T-cell (primary cell): Measurements from ENCODE around the gene TBX20. TPM values are rescaled to one million over a fixed set of nuclear protein-coding genes. Genes with fewer than 3 reads are reported as not detected.

Experiments used
- ATAC-seq, 4 experiments: fragments of 200-7000 bp in 3 of 4; fragments of 150-1000 bp in 1 of 4; cut with Tn5 transposase; replicated peaks in 1 of 4; 1 replicate in 3 of 4; 2 replicates in 1 of 4; pipeline ENCODE4 v1.10.0; 2021; ENCODE audit warnings: moderate library complexity in 3 of 4, mild to moderate bottlenecking in 2 of 4, moderate number of reproducible peaks in 1 of 4
- CTCF ChIA-PET, 2 donors: fragments of 300-600 bp; sonication (Branson Sonifier 250); formaldehyde crosslinking; loops; one replicate each; lab custom pipeline; 2022; ENCODE audit warnings: antibody characterized with exemption in 2 of 2; lab: Charles Lee
- POLR2A ChIA-PET, 2 donors: fragments of 300-600 bp; sonication (Branson Sonifier 250); formaldehyde crosslinking; loops; one replicate each; lab custom pipeline; 2022; ENCODE audit warnings: antibody characterized with exemption in 2 of 2; lab: Charles Lee
- DNase-seq, 35 experiments: peaks; one replicate each; pipeline versions ENCODE4 v3.0.0 to v3.0.0-alpha.2; 2013 to 2023
- H3K27ac ChIP-seq: one replicate; pipeline ENCODE4 v1.5.1; 2013; ENCODE audit warnings: low read length
- H3K27me3 ChIP-seq, 2 experiments: replicated peaks in 1 of 2; 1 replicate in 1 of 2; 2 replicates in 1 of 2; pipeline versions ENCODE4 v1.6.1 to v1.7.0; 2013; ENCODE audit warnings: low read length in 1 of 2, mixed read lengths in 1 of 2; ENCODE audit not compliant: control insufficient read depth in 2 of 2, insufficient read depth in 2 of 2; ENCODE audit errors: extremely low read depth in 1 of 2
- H3K36me3 ChIP-seq, 2 donors: 1 replicate in 1 of 2; 2 replicates in 1 of 2; pipeline versions ENCODE4 v1.6.1 to v1.7.0; 2013; ENCODE audit warnings: low read length in 1 of 2; ENCODE audit not compliant: control insufficient read depth in 2 of 2, insufficient read depth in 1 of 2; ENCODE audit errors: extremely low read depth in 1 of 2
- H3K4me1 ChIP-seq, 2 experiments: 1 replicate in 1 of 2; 2 replicates in 1 of 2; pipeline versions ENCODE4 v1.6.1 to v1.7.0; 2013; ENCODE audit warnings: low read length in 2 of 2, mixed read lengths in 1 of 2; ENCODE audit not compliant: insufficient read depth in 2 of 2, control insufficient read depth in 1 of 2; ENCODE audit errors: extremely low read depth in 1 of 2
- H3K4me3 ChIP-seq, 2 donors: 1 replicate in 1 of 2; 2 replicates in 1 of 2; pipeline versions ENCODE4 v1.5.1 to v1.7.0; 2013; ENCODE audit warnings: mild to moderate bottlenecking in 2 of 2, low read length in 1 of 2, moderate library complexity in 1 of 2; ENCODE audit not compliant: control insufficient read depth in 1 of 2; ENCODE audit errors: extremely low read depth in 1 of 2
- H3K9me3 ChIP-seq: 2 replicates; pipeline ENCODE4 v1.7.0; 2013
- H3K27ac Mint-ChIP-seq, 2 donors: one replicate each; pipeline ENCODE4 v1.8.0; 2020 to 2021; ENCODE audit warnings: mild to moderate bottlenecking in 2 of 2, mixed read lengths in 2 of 2
- H3K27me3 Mint-ChIP-seq, 2 donors: one replicate each; pipeline ENCODE4 v1.8.0; 2021 to 2022; ENCODE audit warnings: mixed read lengths in 2 of 2
- H3K36me3 Mint-ChIP-seq: one replicate; pipeline ENCODE4 v1.8.0; 2021; ENCODE audit warnings: mixed read lengths
- H3K4me1 Mint-ChIP-seq, 3 donors: one replicate each; pipeline ENCODE4 v1.8.0; 2020 to 2022; ENCODE audit warnings: mixed read lengths in 3 of 3, mild to moderate bottlenecking in 1 of 3
- H3K4me3 Mint-ChIP-seq, 3 donors: one replicate each; pipeline ENCODE4 v1.8.0; 2020 to 2022; ENCODE audit warnings: mild to moderate bottlenecking in 3 of 3, mixed read lengths in 3 of 3, moderate library complexity in 3 of 3
- H3K9me3 Mint-ChIP-seq, 3 donors: one replicate each; pipeline ENCODE4 v1.8.0; 2020 to 2022; ENCODE audit warnings: mixed read lengths in 3 of 3
- WGBS: methylation state at CpG from one replicate; pipeline ENCODE4 v1.1.5; 2013; ENCODE audit warnings: missing lambda C conversion rate; ENCODE audit not compliant: insufficient coverage; 5-methylcytosine and 5-hydroxymethylcytosine counted together
- total RNA-seq, 35 experiments: library from RNA in 6 of 35; stranded (reverse) in 6 of 35; fragments of 120-200 nt in 1 of 35; gene quantifications; one replicate each; pipeline versions ENCODE4 v1.2.1 to v1.2.4 and lab custom pipeline; 2013 to 2026

Gene TBX20
- total RNA-seq, 5 donors from 2014 or later (not counting 1 experiment from before 2014, with no cell fraction given) = 0.19 to 0.70 (median 0.30) TPM; not detected in 1

- H3K36me3 ChIP-seq = no peaks in the 10 kb centered on the region
- ATAC-seq = no peak
- peaks cover 9 to 15% (median 12%) of the 10 kb centered on the region in 3 donors for H3K4me1 Mint-ChIP-seq
- WGBS = 29% methylated on average over 1 of the region's 5 CpGs
- H3K27me3 ChIP-seq = peaks cover 35 to 51% of the 10 kb centered on the region in 2 experiments
- no peak overlapping the region for H3K27ac ChIP-seq
- peaks cover 72 to 80% of the 10 kb centered on the region in 2 donors for H3K27me3 Mint-ChIP-seq
- peaks cover 2 to 16% of the 10 kb centered on the region in 2 experiments for H3K4me1 ChIP-seq
- H3K36me3 Mint-ChIP-seq = no peaks in the 10 kb centered on the region
- H3K9me3 ChIP-seq = no peaks in the 10 kb centered on the region
- no peak overlapping the region for H3K4me3 Mint-ChIP-seq
- H3K27ac Mint-ChIP-seq = no peak overlapping the region
- no peak for DNase-seq
- H3K4me3 ChIP-seq = no peak overlapping the region
- POLR2A ChIA-PET = no interaction called here
- peaks cover 0 to 7% (median 3%) of the 10 kb centered on the region in 3 donors for H3K9me3 Mint-ChIP-seq
- CTCF ChIA-PET = no interaction called here
Observed at GRCh38 chr7:35251606-35252310, 2.1 kb downstream of the TBX20 start.

- Histone ChIP-seq H3K27me3 (peaks cover 32 to 45% of the 10 kb centered on the region in 2 experiments), H3K27ac (no peak overlapping the region), H3K4me3 (no peak overlapping the region), H3K4me1 (peaks cover 2 to 16% of the 10 kb centered on the region in 2 experiments), H3K9me3 (no peaks in the 10 kb centered on the region), H3K36me3 (no peaks in the 10 kb centered on the region)
- ChIA-PET CTCF (no interaction called here), POLR2A (no interaction called here)
- Mint-ChIP-seq H3K27ac (no peak overlapping the region), H3K9me3 (peaks cover 0 to 7% (median 3%) of the 10 kb centered on the region in 3 donors), H3K36me3 (no peaks in the 10 kb centered on the region), H3K4me1 (peaks cover 9 to 15% (median 12%) of the 10 kb centered on the region in 3 donors), H3K27me3 (peaks cover 64 to 73% of the 10 kb centered on the region in 2 donors), H3K4me3 (no peak overlapping the region)
- no CpG with 5 or more reads among the region's 1 CpG for WGBS
- DNase-seq = no peak
- no peak for ATAC-seq
Observed at GRCh38 chr7:35250941-35251340, 3.0 kb downstream of the TBX20 start.

GRCh38 chr7:35250452-35250851 is 3.4 kb downstream of the TBX20 start:
- ATAC-seq (no peak), DNase-seq (no peak)
- no peak overlapping the region for H3K27ac Mint-ChIP-seq
- no CpG with 5 or more reads among the region's 2 CpGs for WGBS
- H3K4me1 Mint-ChIP-seq = peaks cover 9 to 15% (median 12%) of the 10 kb centered on the region in 3 donors
- H3K27me3 ChIP-seq = peaks cover 28 to 43% of the 10 kb centered on the region in 2 experiments
- no peaks in the 10 kb centered on the region for H3K9me3 ChIP-seq
- H3K9me3 Mint-ChIP-seq = peaks cover 0 to 7% (median 3%) of the 10 kb centered on the region in 3 donors
- H3K36me3 ChIP-seq = no peaks in the 10 kb centered on the region
- ChIA-PET POLR2A (no interaction called here), CTCF (no interaction called here)
- no peak overlapping the region for H3K4me3 ChIP-seq
- H3K4me1 ChIP-seq = peaks cover 2 to 16% of the 10 kb centered on the region in 2 experiments
- no peaks in the 10 kb centered on the region for H3K36me3 Mint-ChIP-seq
- H3K4me3 Mint-ChIP-seq = no peak overlapping the region
- no peak overlapping the region for H3K27ac ChIP-seq
- peaks cover 60 to 68% of the 10 kb centered on the region in 2 donors for H3K27me3 Mint-ChIP-seq

- ChIA-PET POLR2A (no interaction called here), CTCF (no interaction called here)
- Histone ChIP-seq H3K9me3 (no peaks in the 10 kb centered on the region), H3K4me1 (peaks cover 2 to 14% of the 10 kb centered on the region in 2 experiments), H3K27me3 (peaks cover 24 to 36% of the 10 kb centered on the region in 2 experiments), H3K4me3 (no peak overlapping the region), H3K36me3 (no peaks in the 10 kb centered on the region), H3K27ac (no peak overlapping the region)
- WGBS = 22% methylated on average over 3 of the region's 5 CpGs
- ATAC-seq (no peak), DNase-seq (no peak)
- H3K9me3 Mint-ChIP-seq = peaks cover 0 to 7% (median 3%) of the 10 kb centered on the region in 3 donors
- H3K4me1 Mint-ChIP-seq = peaks cover 9 to 14% (median 12%) of the 10 kb centered on the region in 3 donors
- no peak overlapping the region for H3K27ac Mint-ChIP-seq
- no peaks in the 10 kb centered on the region for H3K36me3 Mint-ChIP-seq
- H3K27me3 Mint-ChIP-seq = peaks cover 57 to 64% of the 10 kb centered on the region in 2 donors
- H3K4me3 Mint-ChIP-seq = no peak overlapping the region
Observed at GRCh38 chr7:35249537-35249907, 4.4 kb downstream of the TBX20 start.

- Histone ChIP-seq H3K9me3 (no peaks in the 10 kb centered on the region), H3K4me3 (no peak overlapping the region), H3K4me1 (peaks cover 2 to 7% of the 10 kb centered on the region in 2 experiments), H3K27ac (no peak overlapping the region), H3K36me3 (no peaks in the 10 kb centered on the region), H3K27me3 (peaks cover 22 to 29% of the 10 kb centered on the region in 2 experiments)
- Mint-ChIP-seq H3K4me3 (no peak overlapping the region), H3K36me3 (no peaks in the 10 kb centered on the region), H3K9me3 (peaks cover 0 to 7% (median 3%) of the 10 kb centered on the region in 3 donors), H3K27me3 (peaks cover 58 to 63% of the 10 kb centered on the region in 2 donors), H3K4me1 (peaks cover 9 to 13% (median 9%) of the 10 kb centered on the region in 3 donors), H3K27ac (no peak overlapping the region)
- ATAC-seq = no peak
- ChIA-PET POLR2A (no interaction called here), CTCF (no interaction called here)
- no peak for DNase-seq
- 40% methylated on average over 6 of the region's 21 CpGs for WGBS
Observed at GRCh38 chr7:35248576-35249536, 5.0 kb downstream of the TBX20 start.

- H3K27me3 ChIP-seq = peaks cover 19 to 25% of the 10 kb centered on the region in 2 experiments
- ChIA-PET POLR2A (no interaction called here), CTCF (no interaction called here)
- H3K4me3 ChIP-seq = no peak overlapping the region
- Mint-ChIP-seq H3K4me3 (no peak overlapping the region), H3K9me3 (no peaks in the 10 kb centered on the region), H3K4me1 (peaks cover 0 to 6% (median 0%) of the 10 kb centered on the region in 3 donors), H3K36me3 (no peaks in the 10 kb centered on the region), H3K27me3 (peaks cover 46 to 51% of the 10 kb centered on the region in 2 donors), H3K27ac (no peak overlapping the region)
- peaks cover 0 to 2% of the 10 kb centered on the region in 2 experiments for H3K4me1 ChIP-seq
- H3K36me3 ChIP-seq = no peaks in the 10 kb centered on the region
- no peak for DNase-seq
- ATAC-seq = no peak
- no peak overlapping the region for H3K27ac ChIP-seq
- no peaks in the 10 kb centered on the region for H3K9me3 ChIP-seq
Observed at GRCh38 chr7:35246819-35247218, 7.1 kb downstream of the TBX20 start.
